ENCODE measurements around the gene PTPRT.

Gene PTPRT

GRCh38 chr20:43161716-43162115 is 28.0 kb downstream of the PTPRT start:
- H3K27ac ChIP-seq: no peak overlapping the region
- no peak for TF ChIP-seq CTCF (IDR thresholded peaks at IDR 0.05)
- no peaks in the 10 kb centered on the region for H3K27me3 ChIP-seq
- no peaks in the 10 kb centered on the region for H3K36me3 ChIP-seq
- H3K9me3 ChIP-seq: no peaks in the 10 kb centered on the region
- no peaks in the 10 kb centered on the region for H3K4me1 ChIP-seq (ENCODE audit: control insufficient read depth in 1 of 2, insufficient read depth in 1 of 2, low read depth in 1 of 2, low read length in 1 of 2)
- no peak overlapping the region for H3K4me3 ChIP-seq (ENCODE audit: low read depth in 1 of 2, low read length in 1 of 2)

- no peaks in the 10 kb centered on the region for H3K36me3 ChIP-seq
- no peaks in the 10 kb centered on the region for H3K4me1 ChIP-seq (ENCODE audit: control insufficient read depth in 1 of 2, insufficient read depth in 1 of 2, low read depth in 1 of 2, low read length in 1 of 2)
- H3K4me3 ChIP-seq (ENCODE audit: low read depth in 1 of 2, low read length in 1 of 2): no peak overlapping the region
- no peaks in the 10 kb centered on the region for H3K27me3 ChIP-seq
- TF ChIP-seq CTCF (IDR thresholded peaks at IDR 0.05): no peak
- H3K27ac ChIP-seq: no peak overlapping the region
- no peaks in the 10 kb centered on the region for H3K9me3 ChIP-seq
These were observed 28.8 kb downstream of the PTPRT start for GRCh38 chr20:43160941-43161340.

GRCh38 chr20:43159994-43160393 is 29.7 kb downstream of the PTPRT start:
- H3K27me3 ChIP-seq: no peaks in the 10 kb centered on the region
- H3K9me3 ChIP-seq: no peaks in the 10 kb centered on the region
- no peak for TF ChIP-seq CTCF (IDR thresholded peaks at IDR 0.05)
- no peaks in the 10 kb centered on the region for H3K4me1 ChIP-seq (ENCODE audit: control insufficient read depth in 1 of 2, insufficient read depth in 1 of 2, low read depth in 1 of 2, low read length in 1 of 2)
- no peak overlapping the region for H3K27ac ChIP-seq
- H3K4me3 ChIP-seq (ENCODE audit: low read depth in 1 of 2, low read length in 1 of 2): no peak overlapping the region
- H3K36me3 ChIP-seq: no peaks in the 10 kb centered on the region

GRCh38 chr20:43155366-43156100 is 34.2 kb downstream of the PTPRT start:
- Histone ChIP-seq H3K27ac (no peak overlapping the region), H3K27me3 (peaks cover 3% of the 10 kb centered on the region), H3K4me1 (ENCODE audit: control insufficient read depth in 1 of 2, insufficient read depth in 1 of 2, low read depth in 1 of 2, low read length in 1 of 2) (no peaks in the 10 kb centered on the region), H3K36me3 (no peaks in the 10 kb centered on the region), H3K9me3 (no peaks in the 10 kb centered on the region), H3K4me3 (ENCODE audit: low read depth in 1 of 2, low read length in 1 of 2) (no peak overlapping the region)
- TF ChIP-seq CTCF (IDR thresholded peaks at IDR 0.05): no peak

- TF ChIP-seq CTCF (IDR thresholded peaks at IDR 0.05): no peak
- H3K4me1 ChIP-seq (ENCODE audit: control insufficient read depth in 1 of 2, insufficient read depth in 1 of 2, low read depth in 1 of 2, low read length in 1 of 2): no peaks in the 10 kb centered on the region
- no peak overlapping the region for H3K27ac ChIP-seq
- no peaks in the 10 kb centered on the region for H3K36me3 ChIP-seq
- H3K4me3 ChIP-seq (ENCODE audit: low read depth in 1 of 2, low read length in 1 of 2): no peak overlapping the region
- H3K27me3 ChIP-seq: peaks cover 3% of the 10 kb centered on the region
- no peaks in the 10 kb centered on the region for H3K9me3 ChIP-seq
These were observed 37.8 kb downstream of the PTPRT start for GRCh38 chr20:43151901-43152300.

All from neutrophil (primary cell).